Esophagus muscularis mucosa (tissue), 4 donors: Measurements from ENCODE around the gene KNTC1. TPM values are rescaled to one million over a fixed set of nuclear protein-coding genes. Genes with fewer than 3 reads are reported as not detected.
"Not testable (repeated sequence)": the region's sequence is repeated elsewhere in the genome, so short reads cannot be mapped to it uniquely, and the experiment has no call there.

ENCODE experiments used
- DNase-seq: peaks from one replicate; pipeline ENCODE4 v3.0.0-alpha.2; 2017; ENCODE audit errors: extremely low spot score
- H3K27ac ChIP-seq, 4 donors: fragments of 200-600 bp; sonication (generic); replicated peaks in 1 of 4; 1 replicate in 3 of 4; 2 replicates in 1 of 4; pipeline ENCODE4 v1.5.1; 2016 to 2019; ENCODE audit warnings: mild to moderate bottlenecking in 1 of 4
- H3K27me3 ChIP-seq, 4 donors: fragments of 200-600 bp; sonication (generic); one replicate each; pipeline versions ENCODE4 v1.5.1 to v1.6.0; 2016 to 2019
- H3K36me3 ChIP-seq, 4 donors: fragments of 200-600 bp; sonication (generic); one replicate each; pipeline ENCODE4 v1.5.1; 2016 to 2019
- H3K4me1 ChIP-seq, 4 donors: fragments of 200-600 bp; sonication (generic); one replicate each; pipeline ENCODE4 v1.5.1; 2016 to 2019
- H3K4me3 ChIP-seq, 4 donors: fragments of 200-600 bp; sonication (generic); 1 replicate in 2 of 4; 2 replicates in 2 of 4; pipeline ENCODE4 v1.5.1; 2016 to 2019; ENCODE audit warnings: mild to moderate bottlenecking in 4 of 4, moderate library complexity in 1 of 4
- H3K9me3 ChIP-seq, 4 donors: fragments of 200-600 bp; sonication (generic); 1 replicate in 3 of 4; 2 replicates in 1 of 4; pipeline ENCODE4 v1.5.1; 2016 to 2019
- CTCF ChIP-seq, 3 experiments: fragments of 200-600 bp in 2 of 3; fragments of 450-650 bp in 1 of 3; sonication (generic) in 2 of 3; IDR thresholded peaks; one replicate each; pipeline ENCODE4 v1.5.1; 2017 to 2019; ENCODE audit warnings: antibody characterized with exemption in 3 of 3, mild to moderate bottlenecking in 2 of 3, moderate library complexity in 1 of 3
- EP300 ChIP-seq: sonication (generic); formaldehyde crosslinking; IDR thresholded peaks from one replicate; pipeline ENCODE4 v1.6.1; 2017; ENCODE audit warnings: antibody characterized with exemption
- POLR2A ChIP-seq: fragments of 450-650 bp; IDR thresholded peaks from one replicate; pipeline ENCODE4 v1.6.1; 2017; ENCODE audit warnings: antibody characterized with exemption, moderate library complexity, mild to moderate bottlenecking, low read depth
- POLR2AphosphoS5 ChIP-seq, 2 donors: sonication (generic); formaldehyde crosslinking; IDR thresholded peaks; one replicate each; pipeline ENCODE4 v1.6.1; 2017; ENCODE audit warnings: antibody characterized with exemption in 2 of 2
- WGBS: methylation state at CpG from one replicate; pipeline ENCODE4 v1.1.5; 2018; 5-methylcytosine and 5-hydroxymethylcytosine counted together
- intact Hi-C: fragments of 100-400 bp; cut with DNase I; formaldehyde crosslinking; loops from one replicate; pipeline ENCODE4 v1.15.1; 2023
- total RNA-seq, 4 donors: library from RNA; depleted of rRNA; stranded (reverse); fragments of >200 nt; gene quantifications; one replicate each; pipeline versions ENCODE4 v1.1.0 to v1.2.1, GENCODE V29; 2016

KNTC1 gene
- total RNA-seq, 4 donors from 2014 or later, result 4.3 to 11.2 (median 6.3) TPM

GRCh38 chr12:122483969-122484368 is 43.1 kb upstream of the KNTC1 start:
- Histone ChIP-seq H3K4me3 (no peak overlapping the region), H3K9me3 (no peaks in the 10 kb centered on the region), H3K27me3 (no peaks in the 10 kb centered on the region), H3K4me1 (no peaks in the 10 kb centered on the region), H3K27ac (no peak overlapping the region), H3K36me3 (peaks cover 45 to 98% (median 93%) of the 10 kb centered on the region in 4 donors)
- no peak for TF ChIP-seq POLR2A
- TF ChIP-seq POLR2AphosphoS5 (IDR thresholded peaks at IDR 0.05), result no peak
- TF ChIP-seq EP300, result no peak
- TF ChIP-seq CTCF (IDR thresholded peaks at IDR 0.05), result no peak
- WGBS, result 90% methylated on average over 5 of the region's 5 CpGs
- no peak for DNase-seq
- intact Hi-C loops, result no loop called here

GRCh38 chr12:122484385-122484784 is 42.7 kb upstream of the KNTC1 start:
- H3K4me3 ChIP-seq, H3K9me3 ChIP-seq, H3K4me1 ChIP-seq, H3K27ac ChIP-seq, DNase-seq, intact Hi-C loops, H3K27me3 ChIP-seq: not testable (repeated sequence)
- 100% methylated on average over 1 of the region's 1 CpG for WGBS
- peaks cover 46 to 98% (median 93%) of the 10 kb centered on the region in 4 donors for H3K36me3 ChIP-seq

GRCh38 chr12:122486360-122486759 is 40.7 kb upstream of the KNTC1 start:
- 90% methylated on average over 6 of the region's 6 CpGs for WGBS
- H3K4me1 ChIP-seq, DNase-seq, H3K27ac ChIP-seq, H3K27me3 ChIP-seq, H3K4me3 ChIP-seq, H3K9me3 ChIP-seq, intact Hi-C loops: not testable (repeated sequence)
- peaks cover 48 to 98% (median 92%) of the 10 kb centered on the region in 4 donors for H3K36me3 ChIP-seq

- WGBS, result 94% methylated on average over 7 of the region's 7 CpGs
- no peak for DNase-seq
- Histone ChIP-seq H3K9me3 (no peaks in the 10 kb centered on the region), H3K36me3 (peaks cover 50 to 98% (median 92%) of the 10 kb centered on the region in 4 donors), H3K27me3 (no peaks in the 10 kb centered on the region), H3K4me3 (no peak overlapping the region), H3K4me1 (no peaks in the 10 kb centered on the region), H3K27ac (no peak overlapping the region)
- no peak for TF ChIP-seq POLR2AphosphoS5 (IDR thresholded peaks at IDR 0.05)
- TF ChIP-seq CTCF (IDR thresholded peaks at IDR 0.05), result no peak
- TF ChIP-seq POLR2A, result no peak
- TF ChIP-seq EP300, result no peak
- intact Hi-C loops, result no loop called here
Measured at GRCh38 chr12:122486805-122487426, 40.1 kb upstream of the KNTC1 start.

GRCh38 chr12:122487807-122488206 is 39.2 kb upstream of the KNTC1 start:
- WGBS, result 97% methylated on average over 3 of the region's 3 CpGs
- intact Hi-C loops, H3K27ac ChIP-seq, H3K4me1 ChIP-seq, H3K27me3 ChIP-seq, DNase-seq, H3K9me3 ChIP-seq, H3K4me3 ChIP-seq: not testable (repeated sequence)
- peaks cover 55 to 100% (median 95%) of the 10 kb centered on the region in 4 donors for H3K36me3 ChIP-seq

GRCh38 chr12:122489038-122489437 is 38.0 kb upstream of the KNTC1 start:
- no peaks in the 10 kb centered on the region for H3K4me1 ChIP-seq
- H3K9me3 ChIP-seq, result no peaks in the 10 kb centered on the region
- WGBS, result 99% methylated on average over 2 of the region's 2 CpGs
- no peak overlapping the region for H3K27ac ChIP-seq
- H3K4me3 ChIP-seq, result no peak overlapping the region
- TF ChIP-seq POLR2A (no peak), CTCF (IDR thresholded peaks at IDR 0.05) (no peak), EP300 (no peak), POLR2AphosphoS5 (IDR thresholded peaks at IDR 0.05) (no peak)
- peaks cover 57 to 97% (median 91%) of the 10 kb centered on the region in 4 donors for H3K36me3 ChIP-seq
- no peak for DNase-seq
- intact Hi-C loops, result no loop called here
- H3K27me3 ChIP-seq, result no peaks in the 10 kb centered on the region
